ENCODE measurements around the gene TMEM179. TPM values are rescaled to one million over a fixed set of nuclear protein-coding genes. Genes with fewer than 3 reads are reported as not detected.

Gene TMEM179
- total and polyA plus RNA-seq, 2 donors (not counting 3 experiments of a cell fraction or from before 2014, with no cell fraction given): 0.14 TPM; not detected in 1

DNA sequence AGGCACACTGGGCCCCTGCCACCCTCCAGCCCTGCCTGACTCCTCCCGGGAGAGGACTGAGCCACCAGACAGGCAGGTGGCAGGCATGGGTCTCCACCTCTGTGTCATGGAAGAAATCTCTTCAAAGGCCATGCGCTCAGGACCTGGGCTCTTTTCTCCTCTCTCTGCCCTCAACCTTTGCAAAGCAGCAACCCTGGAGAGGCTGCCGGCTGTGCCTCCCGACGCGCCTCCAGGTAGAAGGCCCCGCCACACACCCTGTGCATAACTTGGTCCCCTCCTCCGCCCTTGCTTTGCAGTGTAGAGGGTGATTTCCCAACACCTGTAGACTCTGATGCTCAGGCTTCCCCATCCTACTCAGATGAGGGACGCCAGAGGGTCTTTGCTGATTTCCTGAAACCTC lies 28.2 kb upstream of the TMEM179 start:
- Histone ChIP-seq H3K4me1 (ENCODE audit: control insufficient read depth, extremely low read depth, insufficient read depth, low read length) (no peaks in the 10 kb centered on the region), H3K27ac (ENCODE audit: insufficient read depth, low read depth, low read length) (no peak overlapping the region), H3K4me3 (replicated peaks in 1 of 3; ENCODE audit: insufficient read depth in 1 of 3, low read depth in 1 of 3, low read length in 3 of 3) (no peak overlapping the region), H3K4me2 (ENCODE audit: insufficient read depth, low read length) (no peak overlapping the region), H3K79me2 (ENCODE audit: control insufficient read depth, insufficient read depth, low read length) (no peaks in the 10 kb centered on the region), H3K27me3 (ENCODE audit: control insufficient read depth in 2 of 2, insufficient read depth in 2 of 2, low read length in 2 of 2) (no peaks in the 10 kb centered on the region), H4K20me1 (replicated peaks; ENCODE audit: control insufficient read depth, extremely low read depth, insufficient read depth, low read length) (no peaks in the 10 kb centered on the region), H2AFZ (ENCODE audit: low read depth, low read length) (no peak overlapping the region), H3K9me1 (replicated peaks; ENCODE audit: control insufficient read depth, extremely low read depth, insufficient read depth, low read length) (no peaks in the 10 kb centered on the region), H3K9me3 (replicated peaks; ENCODE audit: control insufficient read depth, insufficient read depth, low read length) (no peaks in the 10 kb centered on the region), H3K9ac (replicated peaks; ENCODE audit: extremely low read depth, insufficient read depth, low read length) (no peak overlapping the region), H3K36me3 (ENCODE audit: control insufficient read depth in 2 of 2, extremely low read depth in 1 of 2, insufficient read depth in 2 of 2, low read length in 2 of 2) (no peaks in the 10 kb centered on the region)
- ChIA-PET POLR2A (no interaction called here), CTCF (no interaction called here)
- no peak for TF ChIP-seq EZH2 (IDR thresholded peaks at IDR 0.05; ENCODE audit: borderline replicate concordance, low read depth, low read length, severe bottlenecking)
- TF ChIP-seq, protein P1, sequence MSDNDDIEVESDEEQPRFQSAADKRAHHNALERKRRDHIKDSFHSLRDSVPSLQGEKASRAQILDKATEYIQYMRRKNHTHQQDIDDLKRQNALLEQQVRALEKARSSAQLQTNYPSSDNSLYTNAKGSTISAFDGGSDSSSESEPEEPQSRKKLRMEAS (IDR thresholded peaks at IDR 0.05; ENCODE audit: insufficient read depth, insufficient read length): no peak
- TF ChIP-seq GATA2 (IDR thresholded peaks at IDR 0.05; ENCODE audit: insufficient read depth, insufficient read length, low read depth, low read length): no peak
- TF ChIP-seq FOS (IDR thresholded peaks at IDR 0.05; ENCODE audit: borderline replicate concordance, insufficient read depth, low read length): no peak
- TF ChIP-seq MYC (IDR thresholded peaks at IDR 0.05; ENCODE audit: low read depth, low read length): no peak
- no peak for TF ChIP-seq POLR2A (IDR thresholded peaks at IDR 0.05; ENCODE audit: low read depth, low read length)
- TF ChIP-seq POLR2AphosphoS5 (IDR thresholded peaks at IDR 0.05; ENCODE audit: insufficient read depth, low read depth, low read length): no peak
- TF ChIP-seq JUN (IDR thresholded peaks at IDR 0.05; ENCODE audit: borderline replicate concordance, insufficient read depth, insufficient read length, low read depth): no peak
- TF ChIP-seq, protein P2, sequence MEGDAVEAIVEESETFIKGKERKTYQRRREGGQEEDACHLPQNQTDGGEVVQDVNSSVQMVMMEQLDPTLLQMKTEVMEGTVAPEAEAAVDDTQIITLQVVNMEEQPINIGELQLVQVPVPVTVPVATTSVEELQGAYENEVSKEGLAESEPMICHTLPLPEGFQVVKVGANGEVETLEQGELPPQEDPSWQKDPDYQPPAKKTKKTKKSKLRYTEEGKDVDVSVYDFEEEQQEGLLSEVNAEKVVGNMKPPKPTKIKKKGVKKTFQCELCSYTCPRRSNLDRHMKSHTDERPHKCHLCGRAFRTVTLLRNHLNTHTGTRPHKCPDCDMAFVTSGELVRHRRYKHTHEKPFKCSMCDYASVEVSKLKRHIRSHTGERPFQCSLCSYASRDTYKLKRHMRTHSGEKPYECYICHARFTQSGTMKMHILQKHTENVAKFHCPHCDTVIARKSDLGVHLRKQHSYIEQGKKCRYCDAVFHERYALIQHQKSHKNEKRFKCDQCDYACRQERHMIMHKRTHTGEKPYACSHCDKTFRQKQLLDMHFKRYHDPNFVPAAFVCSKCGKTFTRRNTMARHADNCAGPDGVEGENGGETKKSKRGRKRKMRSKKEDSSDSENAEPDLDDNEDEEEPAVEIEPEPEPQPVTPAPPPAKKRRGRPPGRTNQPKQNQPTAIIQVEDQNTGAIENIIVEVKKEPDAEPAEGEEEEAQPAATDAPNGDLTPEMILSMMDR (IDR thresholded peaks at IDR 0.05; ENCODE audit: extremely low read depth in 1 of 2, insufficient read depth in 1 of 2, low read depth in 1 of 2, low read length in 2 of 2): no peak
- FAIRE-seq: no peak
- intact Hi-C loops (cut with micrococcal nuclease): no loop called here
- DNase-seq (ENCODE audit: low read depth, low spot score): no peak
- BruUV-seq (replicated peaks): no TSS peak
- dilution Hi-C loops (cut with MboI; ENCODE audit: extremely low pct_ligation_motif_present, low sequenced_read_pairs): no loop called here

Data from endothelial cell of umbilical vein (primary cell).